Central memory CD8-positive, alpha-beta T cell (primary cell): ENCODE data around the gene NHLRC4.

ENCODE experiments used
- ATAC-seq: fragments of 150-1000 bp; cut with Tn5 transposase; replicated peaks from 2 replicates; pipeline ENCODE4 v1.10.0; 2022; ENCODE audit warnings: mild to moderate bottlenecking, moderate FRiP score, moderate number of reproducible peaks; ENCODE audit not compliant: poor library complexity, severe bottlenecking; ENCODE audit errors: extremely low read depth
- DNase-seq, 2 donors: peaks; one replicate each; pipeline ENCODE4 v3.0.0; 2021; ENCODE audit warnings: low spot score in 2 of 2
- H3K27ac Mint-ChIP-seq: one replicate; pipeline ENCODE4 v1.8.0; 2022; ENCODE audit warnings: low read depth, mild to moderate bottlenecking, moderate library complexity, mixed read lengths
- H3K27me3 Mint-ChIP-seq: one replicate; pipeline ENCODE4 v1.8.0; 2022; ENCODE audit warnings: mixed read lengths
- H3K36me3 Mint-ChIP-seq: one replicate; pipeline ENCODE4 v1.8.0; 2022; ENCODE audit warnings: mild to moderate bottlenecking, moderate library complexity, mixed read lengths; ENCODE audit not compliant: insufficient read depth
- H3K4me1 Mint-ChIP-seq: one replicate; pipeline ENCODE4 v1.8.0; 2022; ENCODE audit warnings: mixed read lengths
- H3K4me3 Mint-ChIP-seq: one replicate; pipeline ENCODE4 v1.8.0; 2022; ENCODE audit warnings: mild to moderate bottlenecking, moderate library complexity, mixed read lengths
- H3K9me3 Mint-ChIP-seq: one replicate; pipeline ENCODE4 v1.8.0; 2022; ENCODE audit warnings: mixed read lengths

The NHLRC4 gene

GRCh38 chr16:525520-526180 lies 41.2 kb upstream of the NHLRC4 start:
- peak in 1 of 2 donors; percentile 45 for DNase-seq
- H3K4me1 Mint-ChIP-seq = peaks cover 34% of the 10 kb centered on the region
- ATAC-seq = peak; percentile 34
- peaks cover 14% of the 10 kb centered on the region for H3K36me3 Mint-ChIP-seq
- H3K27ac Mint-ChIP-seq = peak overlapping the region; percentile 93
- peak overlapping the region; percentile 74 for H3K4me3 Mint-ChIP-seq
- no peaks in the 10 kb centered on the region for H3K27me3 Mint-ChIP-seq
- H3K9me3 Mint-ChIP-seq = no peaks in the 10 kb centered on the region

- peaks cover 14% of the 10 kb centered on the region for H3K36me3 Mint-ChIP-seq
- no peaks in the 10 kb centered on the region for H3K27me3 Mint-ChIP-seq
- ATAC-seq (no peak), DNase-seq (no peak)
- H3K4me1 Mint-ChIP-seq = peaks cover 34% of the 10 kb centered on the region
- peak overlapping the region; percentile 74 for H3K4me3 Mint-ChIP-seq
- no peaks in the 10 kb centered on the region for H3K9me3 Mint-ChIP-seq
- H3K27ac Mint-ChIP-seq = peak overlapping the region; percentile 93
Measured at GRCh38 chr16:526181-527014, 40.4 kb upstream of the NHLRC4 start.

GRCh38 chr16:527015-527903 lies 39.5 kb upstream of the NHLRC4 start, which contains the start of gene CAPN15:
Gene CAPN15, plus strand, starts transcription at chr16:527712. Its CDS starts 19,127 bp downstream, at chr16:546839.
- peaks cover 14% of the 10 kb centered on the region for H3K36me3 Mint-ChIP-seq
- no peaks in the 10 kb centered on the region for H3K27me3 Mint-ChIP-seq
- ATAC-seq = peak; percentile 82
- no peaks in the 10 kb centered on the region for H3K9me3 Mint-ChIP-seq
- peak within 1 kb of the TSS; percentile 88 for H3K4me3 Mint-ChIP-seq
- peak; percentile 78 to 85 for DNase-seq
- H3K4me1 Mint-ChIP-seq = peaks cover 34% of the 10 kb centered on the region
- H3K27ac Mint-ChIP-seq = peak within 1 kb of the TSS; percentile 90

- DNase-seq (no peak), ATAC-seq (no peak)
- Mint-ChIP-seq H3K4me1 (peaks cover 34% of the 10 kb centered on the region), H3K27ac (peak overlapping the region; percentile 90), H3K9me3 (no peaks in the 10 kb centered on the region), H3K27me3 (no peaks in the 10 kb centered on the region), H3K36me3 (peaks cover 14% of the 10 kb centered on the region), H3K4me3 (peak overlapping the region; percentile 88)
Measured at GRCh38 chr16:528111-529011, 38.4 kb upstream of the NHLRC4 start.

- peak in 1 of 2 donors; percentile 31 for DNase-seq
- peak overlapping the region; percentile 88 for H3K4me3 Mint-ChIP-seq
- H3K4me1 Mint-ChIP-seq = peaks cover 34% of the 10 kb centered on the region
- H3K27ac Mint-ChIP-seq = peak overlapping the region; percentile 90
- no peaks in the 10 kb centered on the region for H3K9me3 Mint-ChIP-seq
- H3K36me3 Mint-ChIP-seq = peaks cover 14% of the 10 kb centered on the region
- peak; percentile 16 for ATAC-seq
- no peaks in the 10 kb centered on the region for H3K27me3 Mint-ChIP-seq
Measured at GRCh38 chr16:529012-529575, 37.7 kb upstream of the NHLRC4 start.

- ATAC-seq = no peak
- H3K9me3 Mint-ChIP-seq = no peaks in the 10 kb centered on the region
- H3K27ac Mint-ChIP-seq = no peak overlapping the region
- peak overlapping the region; percentile 88 for H3K4me3 Mint-ChIP-seq
- peaks cover 12% of the 10 kb centered on the region for H3K36me3 Mint-ChIP-seq
- H3K4me1 Mint-ChIP-seq = peaks cover 33% of the 10 kb centered on the region
- no peaks in the 10 kb centered on the region for H3K27me3 Mint-ChIP-seq
- DNase-seq = no peak
Measured at GRCh38 chr16:530111-530817, 36.5 kb upstream of the NHLRC4 start.

- Mint-ChIP-seq H3K27me3 (no peaks in the 10 kb centered on the region), H3K4me3 (no peak overlapping the region), H3K36me3 (peaks cover 11% of the 10 kb centered on the region), H3K4me1 (peaks cover 21% of the 10 kb centered on the region), H3K9me3 (no peaks in the 10 kb centered on the region), H3K27ac (peak overlapping the region; percentile 29)
- DNase-seq (no peak), ATAC-seq (no peak)
Measured at GRCh38 chr16:531494-532125, 35.2 kb upstream of the NHLRC4 start.

GRCh38 chr16:533391-534123 lies 33.2 kb upstream of the NHLRC4 start:
- no peak overlapping the region for H3K27ac Mint-ChIP-seq
- ATAC-seq = no peak
- H3K9me3 Mint-ChIP-seq = no peaks in the 10 kb centered on the region
- H3K4me3 Mint-ChIP-seq = no peak overlapping the region
- no peak for DNase-seq
- H3K4me1 Mint-ChIP-seq = peaks cover 17% of the 10 kb centered on the region
- H3K36me3 Mint-ChIP-seq = peaks cover 7% of the 10 kb centered on the region
- no peaks in the 10 kb centered on the region for H3K27me3 Mint-ChIP-seq

- no peak overlapping the region for H3K4me3 Mint-ChIP-seq
- no peaks in the 10 kb centered on the region for H3K27me3 Mint-ChIP-seq
- H3K9me3 Mint-ChIP-seq = no peaks in the 10 kb centered on the region
- DNase-seq (no peak), ATAC-seq (no peak)
- H3K27ac Mint-ChIP-seq = no peak overlapping the region
- H3K36me3 Mint-ChIP-seq = peaks cover 3% of the 10 kb centered on the region
- H3K4me1 Mint-ChIP-seq = peaks cover 15% of the 10 kb centered on the region
Measured at GRCh38 chr16:534135-534534, 32.7 kb upstream of the NHLRC4 start.

GRCh38 chr16:534856-535445 lies 31.9 kb upstream of the NHLRC4 start:
- Mint-ChIP-seq H3K27me3 (no peaks in the 10 kb centered on the region), H3K9me3 (no peaks in the 10 kb centered on the region), H3K36me3 (peaks cover 3% of the 10 kb centered on the region), H3K4me3 (no peak overlapping the region), H3K27ac (no peak overlapping the region), H3K4me1 (peaks cover 11% of the 10 kb centered on the region)
- DNase-seq (no peak), ATAC-seq (no peak)
